GM18858 (cell line): ENCODE results near the gene MAML3.

ENCODE experiments used
- ATAC-seq: cut with Tn5 transposase; IDR thresholded peaks from one replicate; pipeline ENCODE4 v1.9.1; 2021; ENCODE audit not compliant: unreplicated experiment

MAML3 gene

GRCh38 chr4:140005699-140006098, 148.3 kb downstream of the MAML3 start:
- ATAC-seq: no peak

- ATAC-seq: no peak
These were observed 148.9 kb downstream of the MAML3 start for GRCh38 chr4:140004922-140005627.

GRCh38 chr4:140004549-140004895, 149.5 kb downstream of the MAML3 start:
- ATAC-seq: no peak

- ATAC-seq: no peak
These were observed 150.0 kb downstream of the MAML3 start for GRCh38 chr4:140003876-140004548.

- ATAC-seq: no peak
These were observed 153.8 kb downstream of the MAML3 start for GRCh38 chr4:140000232-140000631.

GRCh38 chr4:139988863-139989765, 164.9 kb downstream of the MAML3 start:
- ATAC-seq: no peak

GRCh38 chr4:139987502-139987850, 166.5 kb downstream of the MAML3 start:
- no peak for ATAC-seq

- no peak for ATAC-seq
These were observed 167.1 kb downstream of the MAML3 start for GRCh38 chr4:139986689-139987501.

- ATAC-seq: no peak
These were observed 167.9 kb downstream of the MAML3 start for GRCh38 chr4:139986106-139986505.

GRCh38 chr4:139985401-139985800, 168.6 kb downstream of the MAML3 start:
- no peak for ATAC-seq

- no peak for ATAC-seq
These were observed 169.5 kb downstream of the MAML3 start for GRCh38 chr4:139984471-139984870.

- peak; percentile 98 for ATAC-seq
These were observed 175.3 kb downstream of the MAML3 start for GRCh38 chr4:139978692-139979091.

GRCh38 chr4:139977838-139978609, 176.0 kb downstream of the MAML3 start:
- ATAC-seq: peak; percentile 26

- ATAC-seq: no peak
These were observed 178.1 kb downstream of the MAML3 start for GRCh38 chr4:139975830-139976272.

- no peak for ATAC-seq
These were observed 180.4 kb downstream of the MAML3 start for GRCh38 chr4:139973616-139974015.

- ATAC-seq: no peak
These were observed 181.0 kb downstream of the MAML3 start for GRCh38 chr4:139973015-139973414.

GRCh38 chr4:139972305-139972704, 181.7 kb downstream of the MAML3 start:
- ATAC-seq: no peak

- no peak for ATAC-seq
These were observed 182.9 kb downstream of the MAML3 start for GRCh38 chr4:139971111-139971510.

- ATAC-seq: no peak
These were observed 184.2 kb downstream of the MAML3 start for GRCh38 chr4:139969635-139970266.

- no peak for ATAC-seq
These were observed 185.2 kb downstream of the MAML3 start for GRCh38 chr4:139968831-139969230.
